Tongue (tissue), 2 donors: ENCODE measurements around the gene SVIL. TPM values are rescaled to one million over a fixed set of nuclear protein-coding genes. Genes with fewer than 3 reads are reported as not detected.
"Not testable (repeated sequence)": the region's sequence is repeated elsewhere in the genome, so short reads cannot be mapped to it uniquely, and the experiment has no call there.

Experiments used
- DNase-seq: peaks from one replicate; pipeline ENCODE4 v3.0.0-alpha.2; 2015
- total RNA-seq: library from RNA; depleted of rRNA; stranded (reverse); fragments of >200 nt; gene quantifications from one replicate; pipeline ENCODE4 v1.2.3, GENCODE V29; 2014

Gene SVIL
- total RNA-seq, 1 donor from 2014 or later, result 424 TPM

DNA sequence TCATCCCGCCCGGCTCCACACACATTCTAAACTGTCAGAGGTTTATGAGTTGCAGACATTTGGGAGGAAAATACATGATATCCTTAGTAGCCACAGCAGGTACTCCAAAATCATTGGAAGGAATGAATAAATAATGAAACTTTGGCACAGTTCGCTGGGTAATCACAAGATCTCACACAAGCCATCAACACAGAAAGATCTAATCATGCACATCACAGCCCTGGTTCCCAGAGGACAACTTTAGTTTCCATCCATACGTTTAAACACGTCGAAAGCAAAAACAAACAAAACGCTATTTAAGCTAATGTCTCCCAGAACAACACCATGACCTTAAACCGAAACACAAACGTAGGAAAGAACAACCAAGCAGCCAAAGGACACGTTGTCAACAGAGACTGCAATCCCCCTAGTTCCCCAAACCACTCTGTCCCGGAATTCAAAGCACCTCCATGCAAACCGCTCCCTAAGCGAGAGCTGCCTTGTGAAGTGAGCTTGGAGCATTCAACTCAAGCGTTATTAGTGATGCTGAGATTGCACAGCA lies 12.3 kb downstream of the SVIL start:
- peak; percentile 33 for DNase-seq

DNA sequence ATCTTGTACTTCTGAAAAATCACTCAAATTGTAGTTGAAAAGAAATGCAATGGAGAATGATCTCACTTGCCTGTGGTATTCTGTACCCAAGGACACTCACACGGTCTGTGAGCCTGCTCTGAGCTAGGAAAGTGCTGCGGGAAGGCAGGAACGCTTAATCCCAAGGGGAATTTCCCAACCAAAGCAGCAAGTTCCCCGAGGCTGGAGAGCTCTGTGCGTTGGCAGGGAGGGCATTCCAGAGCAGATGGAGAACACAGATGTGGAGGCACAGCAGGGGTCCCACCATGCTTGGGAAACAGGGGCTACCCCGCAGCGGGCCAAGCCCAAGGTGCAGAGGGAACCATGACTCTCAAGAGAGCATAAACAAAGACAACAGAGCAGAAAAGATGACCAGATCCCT lies 13.6 kb downstream of the SVIL start:
- DNase-seq, result no peak

DNA sequence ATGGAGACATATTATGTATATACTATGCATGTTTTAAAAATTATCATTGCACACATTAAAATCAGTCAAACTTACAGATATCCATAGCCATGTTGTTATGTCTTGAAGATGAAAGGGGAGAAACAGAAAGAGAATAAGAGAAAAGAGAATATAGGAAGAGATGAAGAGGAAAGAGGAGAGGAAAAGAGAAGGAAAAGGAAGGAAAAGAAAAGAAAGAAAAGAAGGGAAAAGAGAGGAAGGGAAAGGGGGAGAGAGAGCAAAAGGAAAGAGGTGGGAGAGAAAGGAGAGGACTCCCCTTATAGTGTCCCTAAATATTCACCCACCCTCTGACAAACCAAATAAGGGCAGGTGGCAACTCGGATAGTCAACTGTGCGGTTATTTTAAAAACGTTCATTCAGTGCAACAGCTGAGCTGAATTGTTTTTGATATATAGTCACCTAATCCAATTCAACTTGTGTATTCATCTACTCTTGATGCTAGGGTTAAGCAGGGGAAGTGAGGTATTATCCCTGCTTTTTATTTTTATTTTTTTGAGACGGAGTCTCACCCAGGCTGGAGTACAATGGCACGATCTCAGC lies 14.6 kb downstream of the SVIL start:
- DNase-seq, result peak; percentile 51

DNA sequence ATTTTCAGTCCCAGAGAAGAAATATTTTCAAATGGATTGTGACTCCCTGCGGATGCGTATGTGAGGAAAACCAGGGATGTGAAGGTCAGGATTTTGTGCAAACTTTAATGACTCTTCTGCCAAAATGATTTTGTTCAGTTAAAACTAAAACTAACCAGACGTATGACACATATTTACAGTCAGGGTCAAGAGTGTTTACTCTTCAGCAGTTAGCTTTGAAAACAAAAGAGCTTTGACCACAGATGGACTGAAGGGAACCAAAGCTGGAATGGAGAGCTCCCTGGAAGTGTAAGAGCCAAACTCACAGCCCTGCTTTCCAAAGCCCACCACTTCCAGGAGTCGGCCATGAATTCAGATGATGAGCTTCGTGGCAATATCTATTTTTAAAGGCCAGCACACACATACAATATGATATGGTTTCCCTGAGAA lies 15.5 kb downstream of the SVIL start:
- peak; percentile 75 for DNase-seq

DNA sequence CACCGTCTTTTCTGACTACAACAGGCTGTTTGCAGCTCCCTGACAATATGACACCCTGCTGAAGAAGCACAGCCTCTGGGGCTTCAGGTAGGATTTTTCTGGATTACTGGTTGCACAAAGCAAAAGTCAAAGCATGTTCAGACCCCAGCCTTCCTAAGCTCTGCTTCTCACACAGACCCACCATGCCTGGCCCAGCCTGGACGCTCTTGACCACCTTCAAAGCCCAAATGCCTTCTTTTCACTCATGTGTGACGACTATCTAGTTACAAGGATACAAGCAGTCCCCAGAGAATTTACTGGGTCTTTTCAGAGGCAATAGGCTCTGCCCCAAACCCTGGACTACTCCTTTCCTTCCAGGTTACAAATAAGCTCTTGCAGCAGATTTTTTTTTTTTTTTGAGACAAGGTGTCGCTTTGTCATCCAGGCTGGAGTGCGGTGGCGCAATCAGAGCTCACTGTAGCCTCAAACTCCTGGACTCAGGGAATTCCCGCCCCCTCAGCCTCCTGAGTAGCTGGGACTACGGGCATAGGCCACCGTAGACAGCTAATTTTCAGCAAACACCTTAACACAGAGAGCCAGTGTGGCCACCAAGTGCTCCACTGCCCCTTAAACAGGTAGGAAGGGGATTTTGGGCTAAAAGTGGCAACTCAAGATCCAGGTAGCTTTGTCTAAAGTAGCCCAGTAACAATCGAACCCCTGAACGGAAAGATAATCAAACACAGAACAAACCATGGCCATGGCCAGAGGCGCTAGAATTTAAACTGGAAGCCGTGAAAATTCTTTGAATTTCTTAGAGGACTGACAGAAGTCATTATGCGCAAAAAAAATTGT lies 16.2 kb downstream of the SVIL start:
- DNase-seq, result no peak

DNA sequence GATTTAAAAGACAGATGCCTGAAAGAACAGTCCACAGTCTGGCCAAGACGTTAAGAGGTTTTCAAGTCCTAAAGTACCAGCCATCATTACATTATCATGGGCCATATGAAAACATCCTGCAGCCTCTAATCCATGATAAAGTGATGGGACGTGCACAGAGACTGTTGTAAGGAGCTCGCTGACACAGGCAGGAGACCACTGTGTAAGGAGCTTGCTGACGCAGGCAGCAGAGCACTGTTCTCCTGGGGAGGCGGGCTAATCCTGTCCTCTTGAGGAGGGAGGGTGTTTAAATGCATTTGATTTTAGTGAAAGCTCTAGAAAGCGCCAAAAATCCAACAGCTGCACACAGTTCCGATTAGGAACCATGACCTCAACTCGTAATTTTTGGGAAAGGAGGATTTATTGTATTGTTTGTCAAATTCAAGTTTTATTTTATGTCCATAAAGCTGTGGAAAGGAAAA lies 16.9 kb downstream of the SVIL start:
- DNase-seq, result peak; percentile 83

DNA sequence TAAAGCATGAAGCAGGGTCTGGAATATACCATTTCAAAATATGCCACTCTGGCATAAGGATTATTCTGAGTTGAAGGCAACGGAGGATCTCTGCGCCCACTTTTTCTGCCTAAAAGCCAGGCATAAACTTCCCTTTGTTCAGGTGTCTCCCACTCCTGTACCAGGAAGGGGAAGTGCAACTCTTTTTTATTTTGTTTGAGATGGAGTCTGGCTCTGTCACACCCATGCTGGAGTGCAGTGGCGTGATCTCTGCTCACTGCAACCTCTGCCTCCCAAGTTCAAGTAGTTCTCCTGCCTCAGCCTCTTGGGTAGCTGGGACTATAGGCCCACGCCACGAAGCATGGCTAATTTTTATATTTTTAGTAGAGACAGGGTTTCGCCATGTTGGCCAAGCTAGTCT lies 18.2 kb downstream of the SVIL start:
- DNase-seq, result no peak

DNA sequence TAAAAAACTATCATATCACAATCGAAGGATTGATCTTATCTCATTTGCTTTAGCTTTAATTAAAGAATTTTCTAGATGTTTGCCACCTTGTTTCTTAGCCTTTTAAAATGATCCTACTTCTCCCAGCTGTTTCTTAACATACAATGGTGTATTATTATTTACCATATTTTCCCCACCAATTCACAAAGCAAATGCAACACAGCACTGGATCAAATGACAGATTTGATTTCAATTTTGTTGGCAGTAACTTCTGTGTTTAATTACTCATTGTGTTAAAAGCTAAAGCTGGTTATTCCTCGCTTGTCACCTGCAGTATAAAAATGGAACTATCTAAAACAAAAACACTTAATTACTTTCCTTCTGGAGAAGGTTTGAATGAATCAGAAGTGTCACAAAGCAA lies 19.6 kb downstream of the SVIL start:
- DNase-seq, result no peak

DNA sequence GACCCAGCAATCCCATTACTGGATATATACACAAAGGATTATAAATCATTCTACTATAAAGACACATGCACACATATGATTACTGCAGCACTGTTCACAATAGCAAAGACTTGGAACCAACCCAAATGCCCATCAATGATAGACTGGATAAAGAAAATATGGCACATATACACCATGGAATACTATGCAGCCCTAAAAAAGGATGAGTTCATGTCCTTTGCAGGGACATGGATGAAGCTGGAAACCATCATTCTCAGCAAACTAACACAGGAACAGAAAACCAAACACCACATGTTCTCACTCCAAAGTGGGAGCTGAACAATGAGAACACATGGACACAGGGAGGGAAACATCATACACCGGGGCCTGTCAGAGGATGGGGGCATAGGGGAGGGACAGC lies 20.5 kb downstream of the SVIL start:
- not testable (repeated sequence) for DNase-seq

DNA sequence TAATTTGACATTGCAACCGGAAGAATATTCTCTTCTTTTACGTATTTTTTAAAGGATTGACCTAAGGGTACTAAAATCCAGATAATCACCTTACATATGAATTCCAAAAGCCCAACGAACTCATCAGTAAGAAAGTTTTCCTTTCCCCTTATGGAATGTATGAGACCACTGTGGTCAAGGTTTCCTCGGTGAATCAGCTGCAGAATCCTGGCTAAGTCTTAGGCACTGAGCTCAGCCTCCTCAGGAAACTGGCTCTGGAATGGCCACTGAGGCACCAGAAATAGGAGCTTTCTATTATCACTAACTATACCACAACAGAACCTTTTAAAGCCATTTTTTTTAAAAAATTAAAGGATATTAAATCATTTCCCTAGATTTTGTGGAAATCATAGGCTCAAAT lies 21.0 kb downstream of the SVIL start:
- no peak for DNase-seq

DNA sequence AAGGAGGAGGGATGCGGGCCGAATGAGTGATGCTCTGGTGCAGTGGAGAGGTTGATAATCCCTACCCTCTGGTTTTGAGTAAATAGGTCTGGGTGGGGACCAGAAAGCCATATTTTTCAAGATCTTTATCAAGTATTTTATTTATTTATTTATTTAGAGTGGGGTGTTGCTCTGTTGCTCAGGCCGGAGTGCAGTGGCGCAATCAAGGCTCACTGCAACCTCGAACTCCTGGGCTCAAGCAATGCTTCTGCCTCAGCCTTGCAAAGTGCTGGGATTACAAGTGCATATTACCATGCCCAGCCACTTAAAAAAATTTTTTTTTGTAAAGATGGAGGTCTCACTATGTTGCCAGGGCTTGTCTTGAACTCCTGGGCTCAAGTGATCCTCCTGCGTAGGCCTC lies 21.6 kb downstream of the SVIL start:
- DNase-seq, result no peak

DNA sequence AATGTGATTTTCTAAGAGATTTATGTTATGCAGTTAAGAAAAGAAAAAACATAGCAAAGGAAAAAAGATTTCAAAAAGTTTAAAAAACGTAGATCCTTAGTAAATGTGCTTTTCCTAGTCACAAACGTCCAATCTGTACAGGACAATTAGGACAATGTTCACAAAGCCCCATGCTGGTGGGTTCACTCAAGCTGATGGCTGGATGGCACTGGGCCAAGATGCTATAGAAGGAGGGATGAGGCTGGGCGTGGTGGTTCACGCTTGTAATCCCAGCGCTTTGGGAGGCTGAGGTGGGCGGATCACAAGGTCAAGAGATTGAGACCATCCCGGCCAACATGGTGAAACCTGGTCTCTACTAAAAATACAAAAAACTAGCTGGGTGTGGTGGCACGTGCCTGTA lies 22.1 kb downstream of the SVIL start:
- no peak for DNase-seq

DNA sequence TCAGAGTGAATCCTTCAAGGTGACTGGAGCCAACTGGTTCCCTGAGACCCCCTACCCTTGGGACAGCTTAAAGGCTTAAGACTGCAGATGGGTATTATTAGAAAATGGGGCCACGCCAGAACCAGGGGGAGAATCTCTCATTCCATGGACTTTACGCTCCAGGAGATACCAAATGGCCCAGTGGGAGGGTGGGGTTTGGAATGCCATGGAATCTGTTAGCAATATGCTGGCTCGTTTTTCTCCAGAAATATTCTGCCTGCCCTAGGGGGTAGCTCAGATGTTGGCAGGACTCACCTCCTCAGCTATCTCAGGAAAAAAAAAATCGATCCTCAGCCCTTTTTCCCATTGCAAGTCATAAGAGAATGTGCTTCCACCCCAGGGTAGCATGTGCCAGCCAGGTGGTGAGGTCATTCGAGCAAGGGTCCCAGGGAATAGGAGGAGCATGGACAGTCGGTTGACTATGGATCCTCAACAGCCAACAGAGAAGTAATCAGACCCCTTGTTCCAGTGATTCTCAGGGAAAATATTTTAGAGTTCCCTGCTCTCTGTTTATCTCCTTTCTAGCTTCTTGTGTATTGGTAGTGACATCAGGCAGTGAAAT lies 22.9 kb downstream of the SVIL start:
- DNase-seq, result peak; percentile 56

DNA sequence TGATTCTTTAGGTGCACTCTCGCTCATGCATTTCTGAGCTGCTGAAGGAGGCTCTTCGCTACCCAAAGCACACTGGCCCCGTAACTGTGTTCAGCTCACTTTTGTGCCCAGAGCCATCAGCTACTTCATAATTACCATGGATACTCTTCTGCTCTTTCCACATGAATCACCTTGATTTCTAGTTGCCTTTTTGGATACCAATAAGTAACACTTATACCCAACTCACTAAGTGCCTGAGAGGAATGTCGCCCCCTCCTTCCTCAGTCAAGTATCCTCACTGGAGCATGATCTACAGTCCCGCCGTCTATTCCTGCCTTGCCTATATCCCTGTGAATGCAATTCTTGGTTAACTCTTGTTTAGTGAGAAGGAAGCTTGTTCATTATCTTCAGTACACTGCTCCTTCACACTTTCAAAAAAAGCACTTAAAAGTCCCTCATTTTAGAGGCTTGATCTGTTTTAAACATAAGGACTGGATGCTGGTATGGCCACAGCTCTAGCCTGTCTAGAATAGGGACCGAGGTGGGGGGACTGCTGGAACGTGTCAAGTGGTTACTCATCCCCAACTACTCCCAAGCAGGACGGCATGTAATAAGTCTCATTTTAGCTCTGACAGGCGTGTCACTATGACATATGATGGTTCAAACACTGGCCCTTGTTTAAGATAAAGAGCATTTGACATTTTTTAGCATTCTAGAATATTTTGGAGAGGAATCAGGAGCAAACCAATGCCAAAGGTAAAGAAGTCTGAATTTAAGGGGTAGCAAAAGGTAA lies 23.7 kb downstream of the SVIL start:
- DNase-seq, result no peak

DNA sequence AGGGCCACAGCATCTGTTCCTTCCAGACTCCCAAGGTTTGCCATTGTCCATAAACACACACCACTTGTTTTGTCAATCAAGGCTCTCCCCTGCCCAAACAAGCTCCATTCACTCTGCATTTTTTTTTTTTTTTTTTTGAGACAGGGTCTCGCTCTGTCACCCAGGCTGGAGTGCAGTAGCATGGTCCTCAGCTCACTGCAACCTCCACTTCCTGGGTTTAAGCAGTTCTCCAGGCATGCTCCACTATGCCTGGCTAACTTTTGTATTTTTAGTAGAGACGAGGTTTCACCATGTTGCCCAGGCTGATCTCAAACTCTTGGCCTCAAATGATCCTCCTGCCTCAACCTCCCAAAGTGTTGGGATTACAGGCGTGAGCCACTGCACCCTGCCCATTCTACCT lies 24.4 kb downstream of the SVIL start:
- not testable (repeated sequence) for DNase-seq

DNA sequence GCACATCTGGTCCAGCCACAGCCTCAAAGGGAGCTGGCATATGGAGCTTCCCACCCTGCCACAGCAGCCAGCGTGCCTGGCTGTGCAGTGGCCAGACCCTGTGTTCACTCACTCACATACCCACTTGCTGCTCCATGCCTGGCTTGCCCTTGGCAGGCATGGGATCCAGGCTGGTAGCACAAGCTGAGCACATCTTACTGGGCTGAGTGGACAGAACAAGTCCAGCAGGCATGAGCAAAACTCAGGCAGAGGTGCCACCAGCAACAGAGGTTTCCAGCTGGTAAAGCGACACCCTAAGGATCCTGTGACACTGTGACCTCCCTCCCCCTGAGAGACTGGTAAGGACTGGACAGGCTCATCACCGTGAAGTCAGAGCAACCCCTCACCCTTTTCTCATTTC lies 25.1 kb downstream of the SVIL start:
- DNase-seq, result no peak

DNA sequence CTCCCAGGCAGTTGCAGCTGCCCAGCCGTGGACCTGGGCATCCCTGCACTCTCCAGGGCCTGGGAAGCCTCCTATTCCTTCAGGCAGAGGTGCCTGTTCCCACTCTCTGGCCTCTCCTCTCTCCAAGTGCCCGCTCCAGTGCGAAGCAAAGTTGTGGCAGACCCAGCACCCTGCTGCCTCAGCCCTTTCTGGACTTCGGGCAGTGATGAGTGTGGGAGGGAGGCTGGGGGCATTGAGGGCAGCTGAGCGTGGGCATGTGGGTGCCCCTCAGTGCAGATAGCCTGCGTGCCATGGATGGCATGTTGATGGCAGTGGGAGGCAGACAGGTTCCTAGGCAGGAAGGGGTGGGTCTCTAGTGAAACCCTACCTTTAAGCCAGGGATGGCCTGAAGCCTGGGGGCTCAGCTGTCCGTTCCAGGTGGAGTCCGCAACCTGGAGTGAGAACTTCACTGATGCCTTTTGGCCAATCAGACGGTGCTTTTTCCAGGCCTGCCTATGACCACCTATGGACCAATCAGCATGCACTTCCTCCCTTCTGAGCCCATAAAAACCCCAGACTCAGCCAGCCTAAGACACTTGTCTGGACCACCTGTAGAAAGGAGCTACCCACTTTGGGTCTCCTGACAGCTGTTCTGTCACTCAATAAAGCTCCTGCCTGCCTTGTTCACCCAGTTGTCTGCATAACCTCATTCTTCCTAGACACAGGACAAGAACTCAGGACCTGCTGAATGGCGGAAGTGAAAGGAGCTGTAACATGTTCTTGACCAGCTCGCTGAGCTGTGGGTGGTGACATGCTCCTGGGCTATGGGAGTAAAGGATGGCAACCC lies 26.1 kb downstream of the SVIL start:
- no peak for DNase-seq

DNA sequence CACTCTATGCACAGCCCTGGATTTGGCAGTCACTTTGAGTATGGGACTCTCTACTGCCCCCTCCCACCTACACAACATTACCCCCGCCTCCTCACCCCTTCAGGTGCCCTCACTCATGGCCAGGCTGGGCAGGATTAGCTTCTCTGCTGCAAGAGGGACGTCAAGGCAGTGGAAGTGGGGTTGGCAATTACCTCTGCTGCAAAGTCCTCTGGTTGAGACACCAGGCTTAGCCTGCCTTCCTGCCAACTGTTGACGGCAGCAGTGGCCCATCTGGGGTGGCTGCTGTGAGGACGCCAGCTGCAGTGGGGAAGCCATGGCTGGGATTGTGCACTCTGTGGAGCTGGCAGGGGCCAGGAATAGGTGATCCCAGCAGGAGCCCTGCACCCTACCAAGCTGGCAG lies 26.7 kb downstream of the SVIL start:
- peak; percentile 83 for DNase-seq

DNA sequence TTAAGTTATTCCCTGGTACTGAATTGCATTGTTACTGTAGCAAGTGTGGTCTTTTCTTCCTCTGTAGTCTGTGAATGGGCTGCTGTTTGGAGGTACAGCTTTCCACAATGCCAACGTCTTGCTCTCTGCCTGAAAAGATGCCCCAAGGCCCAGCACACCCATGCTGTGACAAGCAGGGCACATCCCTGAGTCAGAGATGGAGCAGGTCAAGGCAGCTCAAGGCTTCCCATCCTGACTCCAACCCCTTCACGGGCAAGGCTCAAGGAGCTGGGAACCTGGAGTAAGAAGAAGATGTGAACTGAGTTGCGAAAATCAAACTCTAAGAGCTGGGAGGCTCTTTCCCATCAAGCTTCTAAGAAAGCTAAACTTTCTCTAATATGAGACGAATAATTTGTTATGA lies 27.2 kb downstream of the SVIL start:
- DNase-seq, result no peak

DNA sequence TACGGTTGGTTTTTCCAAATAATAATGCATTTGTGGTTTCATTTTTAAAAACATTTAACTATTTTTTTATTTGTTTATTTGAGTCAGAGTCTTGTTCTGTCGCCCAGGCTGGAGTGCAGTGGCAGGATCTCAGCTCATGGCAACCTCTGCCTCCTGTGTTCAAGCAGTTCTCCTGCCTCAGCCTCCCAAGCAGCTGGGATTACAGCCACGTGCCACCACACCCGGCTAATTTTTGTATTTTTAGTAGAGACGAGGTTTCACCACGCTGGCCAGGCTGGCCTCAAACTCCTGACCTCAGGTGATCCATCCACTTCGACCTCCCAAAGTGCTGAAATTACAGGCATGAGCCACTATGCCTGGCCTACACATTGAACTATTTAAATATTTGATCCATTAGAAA lies 28.1 kb downstream of the SVIL start:
- not testable (repeated sequence) for DNase-seq

DNA sequence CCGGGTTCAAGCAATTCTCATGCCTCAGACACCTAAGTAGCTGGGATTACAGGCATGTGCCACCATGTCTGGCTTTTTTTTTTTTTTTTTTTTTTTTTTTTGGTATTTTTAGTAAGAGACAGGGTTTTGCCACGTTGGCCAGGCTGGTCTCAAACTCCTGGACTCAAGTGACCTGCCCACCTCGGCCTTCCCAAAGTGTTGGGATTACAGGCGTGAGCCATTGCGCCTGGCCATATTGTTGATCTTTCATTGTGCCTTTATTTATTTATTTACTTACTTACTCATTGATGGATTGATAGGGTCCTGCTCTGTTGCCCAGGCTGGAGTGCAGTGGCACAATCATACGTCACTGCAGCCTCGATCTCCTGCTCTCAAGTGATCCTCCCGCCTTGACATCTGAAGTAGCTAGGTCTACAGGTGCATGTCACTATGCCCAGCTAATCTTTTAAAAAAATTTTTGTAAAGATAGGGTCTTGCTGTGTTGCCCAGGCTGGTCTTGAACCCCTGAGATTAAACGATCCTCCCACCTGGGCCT lies 30.4 kb downstream of the SVIL start:
- DNase-seq, result no peak
